ENCODE results near the gene CCL24.
"Not testable (repeated sequence)": the region's sequence is repeated elsewhere in the genome, so short reads cannot be mapped to it uniquely, and the experiment has no call there.

The CCL24 gene

DNA sequence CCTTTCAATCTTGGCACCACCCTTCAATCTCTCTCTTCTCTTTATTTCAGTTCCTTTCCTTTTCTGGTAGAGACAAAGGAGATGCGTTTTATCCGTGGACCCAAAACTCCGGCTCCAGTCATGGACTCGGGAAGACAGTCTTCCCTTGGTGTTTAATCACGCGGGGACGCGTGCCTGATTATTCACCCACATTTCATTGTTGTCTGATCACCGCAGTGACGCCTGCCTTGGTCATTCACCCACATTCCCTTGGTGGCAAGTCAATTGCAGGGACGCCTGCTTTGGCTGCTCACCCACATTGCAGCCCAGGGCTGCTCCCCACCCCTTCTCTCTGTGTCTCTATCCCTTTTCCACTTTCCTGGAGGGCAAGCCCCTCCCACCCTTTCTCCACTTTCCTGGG, 34.1 kb downstream of the CCL24 start:
- DNase-seq, result not testable (repeated sequence)

DNA sequence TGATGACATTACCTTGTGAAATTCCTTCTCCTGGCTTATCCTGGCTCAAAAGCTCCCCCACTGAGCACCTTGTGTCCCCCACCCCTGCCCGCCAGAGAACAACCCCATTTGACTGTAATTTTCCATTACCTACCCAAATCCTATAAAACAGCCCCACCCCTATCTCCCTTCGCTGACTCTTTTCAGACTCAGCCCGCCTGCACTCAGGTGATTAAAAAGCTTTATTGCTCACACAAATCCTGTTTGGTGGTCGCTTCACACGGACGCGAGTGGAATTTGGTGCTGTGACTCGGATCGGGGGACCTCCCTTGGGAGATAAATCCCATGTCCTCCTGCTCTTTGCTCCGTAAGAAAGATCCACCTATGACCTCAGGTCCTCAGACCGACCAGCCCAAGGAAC, 34.6 kb downstream of the CCL24 start:
- DNase-seq, result not testable (repeated sequence)

DNA sequence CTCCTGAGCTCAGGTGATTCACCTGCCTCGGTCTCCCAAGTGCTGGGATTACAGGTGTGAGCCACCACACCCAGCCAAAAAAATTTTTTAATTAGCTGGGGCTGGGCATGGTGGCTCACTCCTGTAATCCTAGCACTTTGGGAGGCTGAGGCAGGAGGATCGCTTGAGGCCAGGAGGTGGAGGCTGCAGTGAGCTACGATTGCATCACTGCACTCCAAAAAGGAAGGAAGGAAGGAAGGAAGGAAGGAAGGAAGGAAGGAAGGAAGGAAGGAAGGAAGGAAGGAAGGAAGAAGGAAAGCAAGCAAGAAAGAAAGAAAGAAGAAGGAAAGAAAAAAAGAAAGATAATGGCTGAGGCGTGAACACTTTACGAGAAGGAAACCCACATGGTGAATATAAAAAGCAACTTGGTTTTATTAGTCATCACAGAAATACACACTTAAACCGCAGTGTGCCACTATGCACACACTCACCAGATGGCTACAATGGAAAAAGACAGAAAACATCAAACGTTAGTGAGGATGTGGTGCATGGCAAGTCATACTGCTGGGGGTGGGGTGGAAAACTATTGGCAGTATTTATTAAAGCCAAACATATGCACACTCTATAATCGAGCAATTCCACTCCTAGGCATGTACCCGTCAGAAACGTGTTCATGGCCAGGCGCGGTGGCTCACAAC, 37.2 kb downstream of the CCL24 start:
- DNase-seq, result peak; percentile 68

DNA sequence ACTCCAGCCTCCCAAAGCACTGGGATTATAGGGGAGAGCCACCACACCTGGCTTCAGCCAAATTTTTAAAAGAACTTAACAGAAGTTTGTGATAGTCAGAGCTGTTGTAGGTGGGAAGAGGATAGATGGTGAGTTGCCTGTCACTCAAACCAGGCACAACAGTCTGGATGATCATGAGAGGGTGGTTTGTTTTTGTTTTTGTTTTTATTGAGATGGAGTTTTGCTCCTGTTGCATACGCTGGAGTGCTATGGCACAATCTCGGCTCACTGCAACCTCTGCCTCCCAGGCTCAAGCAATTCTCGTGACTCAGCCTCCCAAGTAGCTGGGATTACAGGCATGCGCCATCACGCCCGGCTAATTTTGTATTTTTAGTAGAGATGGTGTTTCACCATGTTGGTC, 39.6 kb downstream of the CCL24 start:
- not testable (repeated sequence) for DNase-seq

DNA sequence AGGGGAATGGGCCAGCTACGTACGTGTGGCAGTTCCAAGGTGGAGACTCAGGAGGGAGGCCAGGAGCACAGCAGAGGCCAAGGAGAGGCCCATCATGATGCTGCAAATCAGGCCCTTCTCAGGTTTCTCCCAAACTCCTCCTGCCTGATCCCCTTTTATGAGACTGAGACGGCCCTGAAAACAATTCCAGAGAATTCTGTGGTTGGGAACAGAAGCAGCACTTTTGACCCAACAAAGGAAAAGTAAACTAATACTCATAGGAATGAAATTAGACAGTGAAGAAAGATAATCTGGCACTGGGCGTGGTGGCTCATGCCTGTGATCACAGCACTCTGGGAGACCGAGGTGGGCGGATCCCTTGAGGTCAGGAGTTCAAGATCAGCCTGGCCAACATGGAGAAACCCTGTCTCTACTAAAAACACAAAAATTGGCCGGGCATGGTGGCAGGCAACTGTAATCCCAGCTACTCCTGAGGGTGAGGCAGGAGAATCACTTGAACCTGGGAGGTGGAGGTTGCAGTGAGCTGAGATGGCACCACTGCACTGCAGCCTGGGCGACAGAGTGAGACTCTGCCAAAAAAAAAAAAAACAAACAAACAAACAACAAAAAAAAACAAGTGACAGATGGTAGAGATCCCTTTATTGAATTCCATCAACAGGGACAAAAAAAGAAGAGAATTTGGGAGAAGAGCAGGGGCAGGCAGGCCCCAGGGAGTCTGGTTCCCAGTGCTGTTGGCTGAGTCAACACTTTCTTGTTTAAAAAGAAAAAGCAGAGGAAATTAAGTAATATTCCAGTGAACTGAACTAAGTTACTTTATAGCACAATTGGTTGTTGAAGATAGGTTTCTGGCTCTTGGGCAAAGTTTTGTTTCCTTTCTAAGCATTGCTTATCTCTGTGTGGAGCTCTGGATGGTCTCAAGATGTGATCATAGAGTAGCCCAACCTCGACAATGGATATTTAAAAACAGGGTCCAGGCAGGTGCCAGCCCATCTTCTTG, 41.2 kb downstream of the CCL24 start, which contains the start of gene CCL26:
TSS of gene CCL26 (minus strand) at position 131 of the 997 bp plus-strand sequence. CDS start at position 96, 35 bp downstream.
- DNase-seq, result no peak

DNA sequence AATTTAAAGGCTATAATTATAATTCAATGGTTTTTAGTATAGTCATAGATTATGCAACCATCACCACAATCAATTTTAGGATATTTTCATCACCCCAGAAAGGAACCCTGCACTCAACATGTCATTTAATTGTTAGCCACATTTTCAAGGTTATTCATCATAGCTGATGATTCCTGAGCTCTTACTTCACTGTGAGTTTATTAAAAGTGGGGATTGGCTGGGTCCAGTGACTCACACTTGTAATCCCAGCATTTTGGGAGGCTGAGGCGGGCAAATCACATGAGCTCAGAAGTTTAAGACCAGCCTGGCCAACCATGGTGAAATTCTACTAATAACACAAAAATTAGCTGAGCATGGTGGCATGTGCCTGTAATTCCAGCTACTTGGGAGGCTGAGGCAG, 42.4 kb downstream of the CCL24 start:
- no peak for DNase-seq

DNA sequence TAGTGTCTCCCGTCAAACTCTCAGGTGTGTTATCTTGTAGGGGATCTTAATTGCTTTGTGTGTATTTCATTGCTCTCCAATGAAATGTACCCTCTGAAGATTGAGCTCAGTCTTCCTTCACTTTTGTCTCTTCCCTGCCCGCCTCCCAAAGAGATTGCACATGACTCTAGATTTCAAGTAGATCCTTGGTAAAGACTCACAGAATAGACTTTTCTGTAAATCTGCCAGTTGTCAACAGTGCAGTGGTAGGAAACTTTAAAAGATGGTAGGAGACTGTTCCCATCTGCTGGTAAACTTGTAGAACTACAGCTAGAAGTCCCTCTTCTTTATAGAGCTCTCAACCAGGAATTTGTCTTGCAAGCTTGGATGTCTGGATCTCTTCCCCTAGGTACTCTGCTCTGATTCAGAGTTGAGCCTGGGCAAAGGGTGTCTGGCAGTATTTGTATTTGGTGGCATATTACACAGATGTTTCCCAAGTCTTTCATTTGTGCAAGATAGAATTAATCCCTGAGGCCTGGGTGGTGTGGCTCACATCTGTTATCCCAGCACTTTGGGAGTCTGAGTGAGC, 51.2 kb downstream of the CCL24 start:
- DNase-seq, result no peak

DNA sequence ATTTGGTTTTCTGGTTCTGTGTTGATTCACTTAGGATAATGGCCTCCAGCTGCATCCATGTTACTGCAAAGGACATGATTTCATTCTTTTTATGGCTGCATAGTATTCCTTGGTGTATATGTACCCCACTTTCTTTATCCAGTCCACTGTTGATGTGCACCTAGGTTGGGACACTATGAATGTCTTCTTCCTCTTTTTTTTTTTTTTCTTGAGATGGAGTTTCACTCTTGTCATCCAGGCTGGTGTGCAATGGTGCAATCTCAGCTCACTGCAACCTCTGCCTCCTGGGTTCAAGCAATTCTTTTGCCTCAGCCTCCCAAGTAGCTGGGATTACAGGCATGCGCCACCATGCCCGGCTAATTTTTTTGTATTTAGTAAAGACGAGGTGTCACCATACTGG, 51.8 kb downstream of the CCL24 start:
- DNase-seq, result not testable (repeated sequence)
